WERI-Rb-1 (cell line): Measurements from ENCODE around the gene HBA1.
A peak's percentile ranks its signal among the peaks of the same experiment; 100 is the strongest.

Source experiments
- DNase-seq: peaks from one replicate; pipeline ENCODE4 v3.0.0-alpha.2; 2020
- H3K27ac ChIP-seq: fragments of 250-450 bp; sonication (Bioruptor Pico); 2 replicates; pipeline ENCODE4 v1.5.1; 2020; ENCODE audit warnings: mild to moderate bottlenecking, moderate library complexity
- H3K27me3 ChIP-seq: fragments of 250-450 bp; sonication (Bioruptor Pico); 2 replicates; pipeline ENCODE4 v1.5.1; 2021; ENCODE audit warnings: mild to moderate bottlenecking, low read depth, moderate library complexity; ENCODE audit not compliant: insufficient read depth, severe bottlenecking
- H3K36me3 ChIP-seq: fragments of 250-450 bp; sonication (Bioruptor Pico); 2 replicates; pipeline ENCODE4 v1.5.1; 2020; ENCODE audit warnings: mild to moderate bottlenecking, moderate library complexity
- H3K4me3 ChIP-seq: 2 replicates; pipeline ENCODE4 v1.5.1; 2011; ENCODE audit warnings: low read depth, mild to moderate bottlenecking, control low read depth, low read length
- H3K9me3 ChIP-seq: fragments of 250-450 bp; sonication (Bioruptor Pico); 2 replicates; pipeline ENCODE4 v1.5.1; 2021; ENCODE audit warnings: mild to moderate bottlenecking, moderate library complexity; ENCODE audit not compliant: severe bottlenecking
- TF ChIP-seq, protein P1 (sequence below): IDR thresholded peaks from 2 replicates; pipeline ENCODE4 v1.5.1; 2011; ENCODE audit warnings: low read depth, mild to moderate bottlenecking, control low read depth, inconsistent platforms, low read length

Gene HBA1

GRCh38 chr16:177394-177822 lies 928 bp downstream of the HBA1 start:
- TF ChIP-seq, protein P1, sequence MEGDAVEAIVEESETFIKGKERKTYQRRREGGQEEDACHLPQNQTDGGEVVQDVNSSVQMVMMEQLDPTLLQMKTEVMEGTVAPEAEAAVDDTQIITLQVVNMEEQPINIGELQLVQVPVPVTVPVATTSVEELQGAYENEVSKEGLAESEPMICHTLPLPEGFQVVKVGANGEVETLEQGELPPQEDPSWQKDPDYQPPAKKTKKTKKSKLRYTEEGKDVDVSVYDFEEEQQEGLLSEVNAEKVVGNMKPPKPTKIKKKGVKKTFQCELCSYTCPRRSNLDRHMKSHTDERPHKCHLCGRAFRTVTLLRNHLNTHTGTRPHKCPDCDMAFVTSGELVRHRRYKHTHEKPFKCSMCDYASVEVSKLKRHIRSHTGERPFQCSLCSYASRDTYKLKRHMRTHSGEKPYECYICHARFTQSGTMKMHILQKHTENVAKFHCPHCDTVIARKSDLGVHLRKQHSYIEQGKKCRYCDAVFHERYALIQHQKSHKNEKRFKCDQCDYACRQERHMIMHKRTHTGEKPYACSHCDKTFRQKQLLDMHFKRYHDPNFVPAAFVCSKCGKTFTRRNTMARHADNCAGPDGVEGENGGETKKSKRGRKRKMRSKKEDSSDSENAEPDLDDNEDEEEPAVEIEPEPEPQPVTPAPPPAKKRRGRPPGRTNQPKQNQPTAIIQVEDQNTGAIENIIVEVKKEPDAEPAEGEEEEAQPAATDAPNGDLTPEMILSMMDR = no peak
- Histone ChIP-seq H3K27ac (no peak overlapping the region), H3K9me3 (no peaks in the 10 kb centered on the region), H3K27me3 (peaks cover 17% of the 10 kb centered on the region), H3K4me3 (no peak overlapping the region), H3K36me3 (no peaks in the 10 kb centered on the region)
- no peak for DNase-seq

GRCh38 chr16:177981-178667 lies 1.6 kb downstream of the HBA1 start:
- no peak overlapping the region for H3K27ac ChIP-seq
- TF ChIP-seq, protein P1 = no peak
- H3K9me3 ChIP-seq = no peaks in the 10 kb centered on the region
- H3K36me3 ChIP-seq = no peaks in the 10 kb centered on the region; the same call in 1 of the 2 replicates
- DNase-seq = no peak
- H3K4me3 ChIP-seq = no peak overlapping the region
- peaks cover 17% of the 10 kb centered on the region for H3K27me3 ChIP-seq

DNA sequence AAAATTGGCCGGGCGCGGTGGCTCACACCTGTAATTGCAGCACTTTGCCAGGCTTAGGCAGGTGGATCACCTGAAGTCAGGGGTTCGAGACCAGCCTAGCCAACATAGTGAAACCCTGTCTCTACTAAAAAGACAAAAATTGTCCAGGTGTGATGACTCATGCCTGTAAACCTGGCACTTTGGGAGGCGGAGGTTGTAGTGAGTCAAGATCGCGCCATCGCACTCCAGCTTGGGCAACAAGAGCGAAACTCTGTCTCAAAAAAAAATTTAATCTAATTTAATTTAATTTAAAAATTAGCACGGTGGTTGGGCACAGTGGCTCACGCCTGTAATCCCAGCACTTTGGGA lies 2.2 kb downstream of the HBA1 start:
- Histone ChIP-seq H3K27ac (no peak overlapping the region), H3K9me3 (no peaks in the 10 kb centered on the region), H3K36me3 (no peaks in the 10 kb centered on the region; the same call in 1 of the 2 replicates), H3K4me3 (no peak overlapping the region), H3K27me3 (peaks cover 14% of the 10 kb centered on the region)
- TF ChIP-seq, protein P1 = no peak
- no peak for DNase-seq

DNA sequence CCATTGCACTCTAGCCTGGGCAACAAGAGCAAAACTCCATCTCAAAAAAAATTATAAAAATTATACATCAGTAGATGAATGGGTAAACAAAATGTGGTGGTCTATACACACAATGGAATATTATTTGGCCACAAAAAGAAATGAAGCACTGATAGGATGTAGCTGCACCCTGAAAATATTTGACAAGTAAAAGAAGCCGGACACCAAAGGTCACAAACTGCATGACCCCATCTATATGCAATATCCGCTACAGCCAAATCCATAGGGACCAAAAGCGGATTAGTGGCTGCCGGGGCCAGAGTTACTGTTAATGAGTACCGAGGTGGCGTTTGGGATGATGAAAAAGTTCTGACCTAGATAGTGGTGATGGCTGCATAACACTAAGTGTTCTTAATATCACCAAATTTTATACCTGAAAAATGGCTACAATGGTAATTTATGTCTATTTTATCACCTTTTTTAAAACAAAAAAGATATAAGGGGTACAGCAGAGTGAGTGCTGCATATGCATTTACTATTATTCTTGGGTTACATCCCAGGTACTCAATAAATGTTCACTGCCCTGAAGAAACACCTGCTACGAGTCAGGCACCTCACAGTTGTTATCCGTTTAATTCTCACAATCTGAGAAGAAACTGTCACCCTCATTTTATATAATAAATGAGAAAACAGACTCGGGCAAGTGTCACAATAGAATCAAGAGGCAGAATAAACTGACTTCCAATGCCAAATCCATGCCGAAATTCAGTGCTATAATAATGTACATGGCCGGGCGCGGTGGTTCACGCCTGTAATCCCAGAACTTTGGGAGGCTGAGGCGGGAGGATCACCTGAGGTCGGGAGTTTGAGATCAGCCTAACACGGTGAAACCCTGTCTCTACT lies 3.0 kb downstream of the HBA1 start:
- Histone ChIP-seq H3K27ac (no peak overlapping the region), H3K36me3 (peaks cover 3% of the 10 kb centered on the region), H3K27me3 (peaks cover 14% of the 10 kb centered on the region), H3K9me3 (no peaks in the 10 kb centered on the region), H3K4me3 (no peak overlapping the region)
- no peak for DNase-seq
- TF ChIP-seq, protein P1 = no peak

DNA sequence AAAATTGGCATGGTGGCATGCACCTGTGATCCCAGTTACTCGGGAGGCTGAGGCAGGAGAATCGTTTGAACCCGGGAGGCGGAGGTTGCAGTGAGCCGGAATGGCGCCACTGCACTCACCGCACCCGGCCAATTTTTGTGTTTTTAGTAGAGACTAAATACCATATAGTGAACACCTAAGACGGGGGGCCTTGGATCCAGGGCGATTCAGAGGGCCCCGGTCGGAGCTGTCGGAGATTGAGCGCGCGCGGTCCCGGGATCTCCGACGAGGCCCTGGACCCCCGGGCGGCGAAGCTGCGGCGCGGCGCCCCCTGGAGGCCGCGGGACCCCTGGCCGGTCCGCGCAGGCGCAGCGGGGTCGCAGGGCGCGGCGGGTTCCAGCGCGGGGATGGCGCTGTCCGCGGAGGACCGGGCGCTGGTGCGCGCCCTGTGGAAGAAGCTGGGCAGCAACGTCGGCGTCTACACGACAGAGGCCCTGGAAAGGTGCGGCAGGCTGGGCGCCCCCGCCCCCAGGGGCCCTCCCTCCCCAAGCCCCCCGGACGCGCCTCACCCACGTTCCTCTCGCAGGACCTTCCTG lies 3.7 kb downstream of the HBA1 start, which contains the start of gene HBQ1:
Gene HBQ1 (plus strand): TSS at position 359 of the 575 bp plus-strand sequence. CDS start 28 bp downstream, at position 387.
- H3K27me3 ChIP-seq = peaks cover 12% of the 10 kb centered on the region
- peaks cover 7% of the 10 kb centered on the region for H3K36me3 ChIP-seq
- H3K4me3 ChIP-seq = peak within 1 kb of the TSS; percentile 57
- peak; percentile 61 for DNase-seq
- TF ChIP-seq, protein P1 = peak; percentile 75
- no peaks in the 10 kb centered on the region for H3K9me3 ChIP-seq
- peak within 1 kb of the TSS; percentile 39 for H3K27ac ChIP-seq
